Panc1 (cell line): ENCODE data around the gene NPAS3. TPM values are rescaled to one million over a fixed set of nuclear protein-coding genes. Genes with fewer than 3 reads are reported as not detected.

ENCODE experiments used
- ATAC-seq: fragments of 200-7000 bp; cut with Tn5 transposase; 2 replicates; pipeline ENCODE4 v1.9.1; 2020; ENCODE audit warnings: mild to moderate bottlenecking, moderate library complexity
- BruUV-seq: library from RNA; stranded (reverse); fragments of 400-500 nt; replicated peaks from 2 replicates; lab custom pipeline; 2021; lab: Mats Ljungman, UMichigan
- CTCF ChIA-PET: fragments of 300-600 bp; sonication (Branson Sonifier 250); formaldehyde crosslinking; loops from one replicate; lab custom pipeline; 2022; ENCODE audit warnings: antibody characterized with exemption; lab: Charles Lee
- POLR2A ChIA-PET: fragments of 300-600 bp; sonication (Branson Sonifier 250); formaldehyde crosslinking; loops from one replicate; lab custom pipeline; 2022; ENCODE audit warnings: antibody characterized with exemption; lab: Charles Lee
- DNase-seq: peaks from one replicate; pipeline ENCODE4 v3.0.0-alpha.2; 2010; ENCODE audit warnings: low read depth, low spot score
- H3K27ac ChIP-seq: 2 replicates; pipeline ENCODE4 v1.5.1; 2011; ENCODE audit warnings: mild to moderate bottlenecking, low read length, inconsistent platforms
- H3K27me3 ChIP-seq: fragments of 200-500 bp; sonication (Bioruptor generic); 2 replicates; pipeline ENCODE4 v1.6.0; 2014; ENCODE audit warnings: low read length, inconsistent platforms; ENCODE audit not compliant: control insufficient read depth, insufficient read depth
- H3K36me3 ChIP-seq: fragments of 200-500 bp; sonication (Bioruptor generic); 2 replicates; pipeline ENCODE4 v1.5.1; 2014; ENCODE audit warnings: inconsistent platforms, mild to moderate bottlenecking, low read length, moderate library complexity; ENCODE audit not compliant: control insufficient read depth, insufficient read depth
- H3K4me1 ChIP-seq: 2 replicates; pipeline ENCODE4 v1.5.1; 2011; ENCODE audit warnings: inconsistent platforms, mild to moderate bottlenecking, low read length, moderate library complexity; ENCODE audit not compliant: control insufficient read depth, insufficient read depth
- H3K4me3 ChIP-seq, 2 experiments: 2 replicates each; pipeline ENCODE4 v1.5.1; 2011 to 2012; ENCODE audit warnings: low read depth in 2 of 2, low read length in 2 of 2, mild to moderate bottlenecking in 2 of 2, inconsistent platforms in 1 of 2, moderate library complexity in 1 of 2
- H3K9me3 ChIP-seq: fragments of 200-500 bp; sonication (Bioruptor generic); 2 replicates; pipeline ENCODE4 v1.5.1; 2014; ENCODE audit warnings: low read depth, mild to moderate bottlenecking, inconsistent platforms, low read length, moderate library complexity; ENCODE audit not compliant: control insufficient read depth, insufficient read depth
- CTCF ChIP-seq: fragments of 450-650 bp; IDR thresholded peaks from 2 replicates; pipeline ENCODE4 v1.5.1; 2017; ENCODE audit warnings: mild to moderate bottlenecking
- POLR2AphosphoS5 ChIP-seq: IDR thresholded peaks from 2 replicates; pipeline ENCODE4 v1.6.1; 2012; ENCODE audit warnings: mild to moderate bottlenecking, low read depth, low read length, moderate library complexity
- REST ChIP-seq, 2 experiments: IDR thresholded peaks; 2 replicates each; pipeline ENCODE4 v1.6.1; 2011 to 2012; ENCODE audit warnings: low read depth in 2 of 2, control low read depth in 1 of 2, low read length in 1 of 2, mild to moderate bottlenecking in 1 of 2, moderate library complexity in 1 of 2; ENCODE audit not compliant: insufficient read depth in 1 of 2
- SIN3A ChIP-seq: IDR thresholded peaks from 2 replicates; pipeline ENCODE4 v1.6.1; 2012; ENCODE audit warnings: low read depth, mild to moderate bottlenecking, low read length, moderate library complexity, borderline replicate concordance; ENCODE audit not compliant: insufficient read depth
- TCF7L2 ChIP-seq: IDR thresholded peaks from 2 replicates; pipeline ENCODE4 v1.6.1; 2011; ENCODE audit warnings: mild to moderate bottlenecking, low read depth, low read length, inconsistent platforms
- in situ Hi-C: cut with HindIII; loops from 2 replicates; pipeline ENCODE4 v1.10.0; 2016; ENCODE audit warnings: low sequenced_read_pairs, low pct_unique_long_range_greater_than_20kb
- intact Hi-C: fragments of 100-400 bp; cut with micrococcal nuclease; formaldehyde crosslinking; loops from one replicate; pipeline ENCODE4 v1.10.0; 2022; ENCODE audit not compliant: unreplicated experiment
- total RNA-seq: library from RNA; stranded (reverse); gene quantifications from one replicate; pipeline ENCODE4 v1.2.1, GENCODE V29; 2021; ENCODE audit not compliant: unreplicated experiment

The NPAS3 gene
- total RNA-seq, 1 experiment from 2014 or later = 0.23 TPM

- H3K27me3 ChIP-seq = no peaks in the 10 kb centered on the region
- no peak overlapping the region for H3K27ac ChIP-seq
- H3K9me3 ChIP-seq = no peaks in the 10 kb centered on the region
- no TSS peak for BruUV-seq
- CTCF ChIA-PET = no interaction called here
- POLR2A ChIA-PET = no interaction called here
- no peak overlapping the region for H3K4me3 ChIP-seq
- in situ Hi-C loops = no loop called here
- no peaks in the 10 kb centered on the region for H3K4me1 ChIP-seq
- DNase-seq (no peak), ATAC-seq (no peak)
- H3K36me3 ChIP-seq = no peaks in the 10 kb centered on the region
- intact Hi-C loops = no loop called here
- TF ChIP-seq SIN3A (no peak), POLR2AphosphoS5 (no peak), TCF7L2 (no peak), REST (IDR thresholded peaks at IDR 0.05; ENCODE audit: insufficient read depth in 1 of 2, low read depth in 2 of 2, low read length in 1 of 2) (no peak), CTCF (no peak)
Observed at GRCh38 chr14:33364466-33364865, 425.8 kb downstream of the NPAS3 start.

GRCh38 chr14:33369041-33369440 is 430.4 kb downstream of the NPAS3 start:
- POLR2A ChIA-PET = no interaction called here
- H3K36me3 ChIP-seq = no peaks in the 10 kb centered on the region
- no TSS peak for BruUV-seq
- CTCF ChIA-PET = no interaction called here
- DNase-seq = no peak
- no peaks in the 10 kb centered on the region for H3K9me3 ChIP-seq
- intact Hi-C loops = no loop called here
- TF ChIP-seq POLR2AphosphoS5 = no peak
- no peak for TF ChIP-seq SIN3A
- no peak for TF ChIP-seq TCF7L2
- TF ChIP-seq REST (IDR thresholded peaks at IDR 0.05; ENCODE audit: insufficient read depth in 1 of 2, low read depth in 2 of 2, low read length in 1 of 2) = no peak
- TF ChIP-seq CTCF = no peak
- H3K4me1 ChIP-seq = no peaks in the 10 kb centered on the region
- H3K4me3 ChIP-seq = no peak overlapping the region
- in situ Hi-C loops = no loop called here
- H3K27ac ChIP-seq = no peak overlapping the region
- no peak for ATAC-seq
- no peaks in the 10 kb centered on the region for H3K27me3 ChIP-seq
